ENCODE results near the gene ATP8A2.

GRCh38 chr13:25910243-25910642 is 538.5 kb downstream of the ATP8A2 start:
- no peak for TF ChIP-seq POLR2A (IDR thresholded peaks at IDR 0.05)
- TF ChIP-seq CTCF (IDR thresholded peaks at IDR 0.05): no peak
- TF ChIP-seq EP300 (IDR thresholded peaks at IDR 0.05): no peak
